Brain microvascular endothelial cell (primary cell): ENCODE data around the gene LRBA.
"Not testable (repeated sequence)": the region's sequence is repeated elsewhere in the genome, so short reads cannot be mapped to it uniquely, and the experiment has no call there.

Source experiments
- DNase-seq: peaks from one replicate; pipeline ENCODE4 v3.0.0-alpha.2; 2020
- H3K27ac ChIP-seq: fragments of 250-450 bp; sonication (Bioruptor Pico); 2 replicates; pipeline ENCODE4 v1.5.1; 2020; ENCODE audit warnings: mild to moderate bottlenecking, moderate library complexity
- H3K27me3 ChIP-seq: fragments of 250-450 bp; sonication (Bioruptor Pico); replicated peaks from 2 replicates; pipeline ENCODE4 v1.5.1; 2020; ENCODE audit warnings: mild to moderate bottlenecking
- H3K36me3 ChIP-seq: fragments of 250-450 bp; sonication (Bioruptor Pico); replicated peaks from 2 replicates; pipeline ENCODE4 v1.5.1; 2020; ENCODE audit warnings: mild to moderate bottlenecking
- H3K4me3 ChIP-seq: 2 replicates; pipeline ENCODE4 v1.5.1; 2011; ENCODE audit warnings: low read depth, mild to moderate bottlenecking, control low read depth, low read length, moderate library complexity
- in situ Hi-C: cut with HindIII; loops from 2 replicates; pipeline ENCODE4 v1.10.0; 2017; ENCODE audit warnings: low sequenced_read_pairs, low pct_ligation_motif_present
- TF ChIP-seq, protein P1 (sequence below): IDR thresholded peaks from 2 replicates; pipeline ENCODE4 v1.5.1; 2011; ENCODE audit warnings: low read depth, mild to moderate bottlenecking, moderate library complexity, low read length, control low read depth, inconsistent platforms; ENCODE audit errors: missing control alignments

The LRBA gene

DNA sequence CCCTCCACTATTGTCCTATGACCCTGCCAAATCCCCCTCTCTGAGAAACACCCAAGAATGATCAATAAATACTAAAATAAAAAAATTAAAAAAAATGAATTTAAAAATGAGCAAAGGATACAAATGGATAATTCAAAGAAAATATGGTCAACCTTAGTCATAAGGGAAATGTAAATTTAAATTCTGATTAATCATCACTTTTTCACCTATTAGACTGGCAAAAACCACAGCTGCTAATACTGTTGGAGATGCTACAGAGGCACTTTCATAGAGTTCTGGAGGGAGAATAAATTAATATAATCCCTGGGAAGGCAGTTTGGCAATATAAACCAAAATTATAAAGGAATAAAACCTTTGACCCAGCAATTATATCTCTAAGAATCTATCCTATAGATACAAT, 50.3 kb downstream of the LRBA start:
- Histone ChIP-seq H3K27me3 (no peaks in the 10 kb centered on the region), H3K36me3 (no peaks in the 10 kb centered on the region), H3K27ac (no peak overlapping the region), H3K4me3 (no peak overlapping the region)
- TF ChIP-seq, protein P1, sequence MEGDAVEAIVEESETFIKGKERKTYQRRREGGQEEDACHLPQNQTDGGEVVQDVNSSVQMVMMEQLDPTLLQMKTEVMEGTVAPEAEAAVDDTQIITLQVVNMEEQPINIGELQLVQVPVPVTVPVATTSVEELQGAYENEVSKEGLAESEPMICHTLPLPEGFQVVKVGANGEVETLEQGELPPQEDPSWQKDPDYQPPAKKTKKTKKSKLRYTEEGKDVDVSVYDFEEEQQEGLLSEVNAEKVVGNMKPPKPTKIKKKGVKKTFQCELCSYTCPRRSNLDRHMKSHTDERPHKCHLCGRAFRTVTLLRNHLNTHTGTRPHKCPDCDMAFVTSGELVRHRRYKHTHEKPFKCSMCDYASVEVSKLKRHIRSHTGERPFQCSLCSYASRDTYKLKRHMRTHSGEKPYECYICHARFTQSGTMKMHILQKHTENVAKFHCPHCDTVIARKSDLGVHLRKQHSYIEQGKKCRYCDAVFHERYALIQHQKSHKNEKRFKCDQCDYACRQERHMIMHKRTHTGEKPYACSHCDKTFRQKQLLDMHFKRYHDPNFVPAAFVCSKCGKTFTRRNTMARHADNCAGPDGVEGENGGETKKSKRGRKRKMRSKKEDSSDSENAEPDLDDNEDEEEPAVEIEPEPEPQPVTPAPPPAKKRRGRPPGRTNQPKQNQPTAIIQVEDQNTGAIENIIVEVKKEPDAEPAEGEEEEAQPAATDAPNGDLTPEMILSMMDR: no peak
- DNase-seq: no peak
- in situ Hi-C loops: no loop called here

- DNase-seq, in situ Hi-C loops, H3K4me3 ChIP-seq, H3K27ac ChIP-seq, H3K36me3 ChIP-seq, H3K27me3 ChIP-seq: not testable (repeated sequence)
Measured at GRCh38 chr4:150963602-150964345, 51.3 kb downstream of the LRBA start.

GRCh38 chr4:150962245-150962644, 52.8 kb downstream of the LRBA start:
- Histone ChIP-seq H3K4me3 (no peak overlapping the region), H3K27me3 (no peaks in the 10 kb centered on the region), H3K27ac (peak overlapping the region; percentile 25), H3K36me3 (no peaks in the 10 kb centered on the region)
- DNase-seq: no peak
- TF ChIP-seq, protein P1: no peak
- in situ Hi-C loops: no loop called here

GRCh38 chr4:150961566-150961965, 53.5 kb downstream of the LRBA start:
- no peak for DNase-seq
- H3K27me3 ChIP-seq: no peaks in the 10 kb centered on the region
- H3K27ac ChIP-seq: peak overlapping the region; percentile 25
- in situ Hi-C loops: no loop called here
- H3K36me3 ChIP-seq: no peaks in the 10 kb centered on the region
- no peak overlapping the region for H3K4me3 ChIP-seq
- TF ChIP-seq, protein P1: no peak

DNA sequence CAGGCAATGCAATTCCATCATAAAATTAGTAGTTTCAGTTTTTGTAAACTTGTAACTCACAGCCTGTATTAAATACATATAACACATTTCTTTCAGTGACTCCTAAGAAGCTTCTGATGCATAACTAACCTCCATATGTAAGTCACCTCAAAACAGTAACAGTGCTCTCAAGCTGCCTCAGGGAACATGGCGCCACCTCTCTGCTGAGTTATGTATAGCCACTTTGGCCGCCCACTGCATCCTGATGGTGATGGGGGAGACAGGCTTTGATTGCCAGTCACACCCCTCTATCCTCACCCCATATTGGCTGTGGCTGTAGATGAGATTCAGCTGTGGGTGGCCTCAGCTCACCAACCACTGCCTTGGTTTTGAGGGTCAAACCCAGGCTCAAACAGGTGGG, 54.3 kb downstream of the LRBA start:
- H3K36me3 ChIP-seq: no peaks in the 10 kb centered on the region
- no peak overlapping the region for H3K4me3 ChIP-seq
- no peak overlapping the region for H3K27ac ChIP-seq
- DNase-seq: peak; percentile 56
- no peaks in the 10 kb centered on the region for H3K27me3 ChIP-seq
- in situ Hi-C loops: no loop called here
- TF ChIP-seq, protein P1: peak; percentile 84

GRCh38 chr4:150960079-150960478, 55.0 kb downstream of the LRBA start:
- Histone ChIP-seq H3K27me3 (no peaks in the 10 kb centered on the region), H3K4me3 (no peak overlapping the region), H3K36me3 (no peaks in the 10 kb centered on the region), H3K27ac (no peak overlapping the region)
- peak; percentile 34 for DNase-seq
- TF ChIP-seq, protein P1: peak; percentile 76
- in situ Hi-C loops: no loop called here

DNA sequence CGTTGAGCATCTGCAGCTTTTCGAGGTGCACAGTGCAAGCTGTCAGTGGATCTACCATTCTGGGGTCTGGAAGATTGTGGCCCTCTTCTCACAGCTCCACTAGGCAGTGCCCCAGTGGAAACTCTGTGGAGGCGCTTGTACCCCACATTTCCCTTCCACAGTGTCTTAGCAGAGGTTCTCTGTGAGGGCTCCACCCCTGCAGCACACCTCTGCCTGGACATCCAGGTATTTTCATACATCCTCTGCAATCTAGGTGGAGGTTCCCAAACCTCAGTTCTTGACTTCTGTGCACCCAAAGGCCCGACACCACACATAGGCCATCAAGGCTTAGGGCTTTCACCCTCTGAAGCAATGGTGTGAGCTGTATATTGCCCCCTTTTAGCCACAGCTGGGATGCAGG, 57.1 kb downstream of the LRBA start:
- H3K27me3 ChIP-seq, H3K36me3 ChIP-seq, DNase-seq, H3K4me3 ChIP-seq, in situ Hi-C loops, H3K27ac ChIP-seq: not testable (repeated sequence)

- H3K27ac ChIP-seq, in situ Hi-C loops, DNase-seq, H3K36me3 ChIP-seq, H3K4me3 ChIP-seq, H3K27me3 ChIP-seq: not testable (repeated sequence)
Measured at GRCh38 chr4:150957095-150957494, 58.0 kb downstream of the LRBA start.

GRCh38 chr4:150953916-150954315, 61.2 kb downstream of the LRBA start:
- H3K27ac ChIP-seq, H3K36me3 ChIP-seq, H3K4me3 ChIP-seq, H3K27me3 ChIP-seq, in situ Hi-C loops, DNase-seq: not testable (repeated sequence)
